GM12874 (cell line): ENCODE data around the gene NRTN.

Source experiments
- CTCF ChIP-seq: IDR thresholded peaks from 2 replicates; pipeline ENCODE4 v1.5.1; 2011; ENCODE audit warnings: low read depth, mild to moderate bottlenecking, control low read depth, low read length, moderate library complexity; ENCODE audit not compliant: insufficient read depth

NRTN gene

GRCh38 chr19:5837761-5838352, 33.0 kb downstream of the NRTN start:
- no peak for TF ChIP-seq CTCF

GRCh38 chr19:5838353-5839064, 33.6 kb downstream of the NRTN start:
- no peak for TF ChIP-seq CTCF

- no peak for TF ChIP-seq CTCF
Measured at GRCh38 chr19:5839065-5840017, 34.5 kb downstream of the NRTN start, which contains the start of gene FUT6. TSS of gene FUT6 (minus strand) at chr19:5839702. CDS start at chr19:5832567, 7,135 bp downstream.

- no peak for TF ChIP-seq CTCF
Measured at GRCh38 chr19:5843295-5843927, 38.5 kb downstream of the NRTN start.

GRCh38 chr19:5844456-5845433, 39.9 kb downstream of the NRTN start:
- no peak for TF ChIP-seq CTCF

GRCh38 chr19:5850189-5850588, 45.3 kb downstream of the NRTN start:
- no peak for TF ChIP-seq CTCF
